DND-41 (cell line): ENCODE results near the gene RAB3C.

Experiments used
- CTCF ChIP-seq: IDR thresholded peaks from 2 replicates; pipeline ENCODE4 v1.5.1; 2012; ENCODE audit warnings: borderline replicate concordance, low read length, moderate library complexity, mild to moderate bottlenecking; ENCODE audit not compliant: poor library complexity, severe bottlenecking; ENCODE audit errors: extremely low read depth
- EZH2 ChIP-seq: IDR thresholded peaks from 3 replicates; pipeline ENCODE4 v1.6.1; 2012; ENCODE audit warnings: borderline replicate concordance, low read depth, mild to moderate bottlenecking, moderate library complexity, low read length, inconsistent platforms; ENCODE audit not compliant: severe bottlenecking

GRCh38 chr5:58842852-58843251 is 260.0 kb downstream of the RAB3C start:
- TF ChIP-seq EZH2 = no peak
- no peak for TF ChIP-seq CTCF
